Measurements from ENCODE around the gene ANKRD44. TPM values are rescaled to one million over a fixed set of nuclear protein-coding genes. Genes with fewer than 3 reads are reported as not detected.

The ANKRD44 gene
- total RNA-seq (ENCODE audit: unreplicated experiment), result 12.0 TPM
- long read RNA-seq, partial matches to known transcripts, result 1 of 4 reads
- long read RNA-seq, other reads (novel, unspliced or antisense), result 2 of 4 reads

DNA sequence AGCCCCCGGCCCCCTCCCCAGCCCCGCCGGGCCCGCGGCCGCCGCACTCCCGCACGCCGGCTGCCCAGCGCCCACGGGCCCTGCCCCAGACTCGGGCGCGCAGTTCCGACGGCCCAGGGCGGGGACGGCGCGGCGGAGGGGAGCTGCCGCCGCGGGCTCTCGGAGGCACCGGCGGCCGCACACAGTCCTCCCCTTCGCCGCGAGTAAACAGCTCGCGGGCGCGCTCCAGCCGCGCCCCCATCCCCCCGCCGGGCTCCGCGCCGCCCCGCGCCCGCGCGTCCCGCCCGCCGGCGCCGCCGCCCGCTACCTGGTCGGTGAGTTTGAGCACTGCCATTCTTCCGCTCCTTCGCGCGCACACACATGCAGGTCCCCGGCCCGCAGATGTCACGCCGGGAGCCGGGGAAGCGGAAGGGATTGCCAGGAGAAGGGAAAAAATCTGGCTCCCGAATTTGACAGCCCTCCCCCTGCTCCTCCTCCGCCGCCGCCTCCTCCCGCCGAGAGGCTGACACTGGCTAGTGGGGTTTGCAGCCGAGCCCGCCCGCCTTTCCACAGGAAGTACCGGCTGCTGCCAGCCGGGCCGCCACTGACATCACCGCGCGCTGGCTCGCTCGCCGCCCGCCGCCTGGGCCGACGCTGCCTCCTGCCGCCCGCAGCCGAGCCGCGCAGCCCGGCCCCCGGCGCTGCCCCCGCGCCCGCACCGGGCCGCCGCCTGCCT is at the start of gene ANKRD44:
Gene ANKRD44 (minus strand): TSS at position 510 of the 715 bp plus-strand sequence. CDS start 176 bp downstream, at position 334.
- H3K36me3 Mint-ChIP-seq (ENCODE audit: unreplicated experiment), result no peaks in the 10 kb centered on the region

DNA sequence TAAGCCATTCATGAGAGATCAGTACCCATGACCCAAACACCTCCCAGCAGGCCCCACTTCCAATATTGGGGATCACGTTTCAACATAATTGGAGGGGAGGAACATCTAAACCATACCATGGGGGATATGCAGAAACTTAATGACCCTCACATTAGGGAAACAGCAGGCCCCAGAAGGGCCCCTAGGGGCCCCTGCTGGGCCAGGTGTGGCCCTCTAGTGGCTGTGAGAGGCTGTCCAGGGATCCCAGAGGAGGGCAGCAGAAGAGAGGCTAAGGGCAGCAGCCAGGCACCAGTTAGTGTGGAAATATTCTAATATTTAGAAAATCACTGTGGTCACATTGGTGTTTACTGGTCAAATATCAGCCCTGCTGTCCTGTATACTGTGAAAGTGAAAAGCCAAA is 49.3 kb upstream of the ANKRD44 start:
- H3K36me3 Mint-ChIP-seq (ENCODE audit: unreplicated experiment), result no peaks in the 10 kb centered on the region
- H3K27me3 Mint-ChIP-seq (ENCODE audit: unreplicated experiment), result peaks cover 5% of the 10 kb centered on the region
- no peaks in the 10 kb centered on the region for H3K4me1 Mint-ChIP-seq (ENCODE audit: low read depth, unreplicated experiment)
- H3K4me3 Mint-ChIP-seq (ENCODE audit: unreplicated experiment), result no peak overlapping the region
- TF ChIP-seq, protein P1, sequence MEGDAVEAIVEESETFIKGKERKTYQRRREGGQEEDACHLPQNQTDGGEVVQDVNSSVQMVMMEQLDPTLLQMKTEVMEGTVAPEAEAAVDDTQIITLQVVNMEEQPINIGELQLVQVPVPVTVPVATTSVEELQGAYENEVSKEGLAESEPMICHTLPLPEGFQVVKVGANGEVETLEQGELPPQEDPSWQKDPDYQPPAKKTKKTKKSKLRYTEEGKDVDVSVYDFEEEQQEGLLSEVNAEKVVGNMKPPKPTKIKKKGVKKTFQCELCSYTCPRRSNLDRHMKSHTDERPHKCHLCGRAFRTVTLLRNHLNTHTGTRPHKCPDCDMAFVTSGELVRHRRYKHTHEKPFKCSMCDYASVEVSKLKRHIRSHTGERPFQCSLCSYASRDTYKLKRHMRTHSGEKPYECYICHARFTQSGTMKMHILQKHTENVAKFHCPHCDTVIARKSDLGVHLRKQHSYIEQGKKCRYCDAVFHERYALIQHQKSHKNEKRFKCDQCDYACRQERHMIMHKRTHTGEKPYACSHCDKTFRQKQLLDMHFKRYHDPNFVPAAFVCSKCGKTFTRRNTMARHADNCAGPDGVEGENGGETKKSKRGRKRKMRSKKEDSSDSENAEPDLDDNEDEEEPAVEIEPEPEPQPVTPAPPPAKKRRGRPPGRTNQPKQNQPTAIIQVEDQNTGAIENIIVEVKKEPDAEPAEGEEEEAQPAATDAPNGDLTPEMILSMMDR (IDR thresholded peaks at IDR 0.05; ENCODE audit: partially characterized antibody, unreplicated experiment), result no peak
- no peak for DNase-seq
- H3K9me3 Mint-ChIP-seq (ENCODE audit: unreplicated experiment), result no peaks in the 10 kb centered on the region
- H3K27ac Mint-ChIP-seq (ENCODE audit: unreplicated experiment), result no peak overlapping the region

More for the DNA sequence above, at the start of gene ANKRD44:
- H3K4me3 Mint-ChIP-seq (ENCODE audit: unreplicated experiment), result peak within 1 kb of the TSS; percentile 91
- H3K27me3 Mint-ChIP-seq (ENCODE audit: unreplicated experiment), result peaks cover 9% of the 10 kb centered on the region
- peaks cover 7% of the 10 kb centered on the region for H3K9me3 Mint-ChIP-seq (ENCODE audit: unreplicated experiment)
- peaks cover 6% of the 10 kb centered on the region for H3K4me1 Mint-ChIP-seq (ENCODE audit: low read depth, unreplicated experiment)
- peak within 1 kb of the TSS; percentile 80 for H3K27ac Mint-ChIP-seq (ENCODE audit: unreplicated experiment)
- TF ChIP-seq, protein P1 (IDR thresholded peaks at IDR 0.05; ENCODE audit: partially characterized antibody, unreplicated experiment), result no peak
- peak; percentile 90 for DNase-seq

DNA sequence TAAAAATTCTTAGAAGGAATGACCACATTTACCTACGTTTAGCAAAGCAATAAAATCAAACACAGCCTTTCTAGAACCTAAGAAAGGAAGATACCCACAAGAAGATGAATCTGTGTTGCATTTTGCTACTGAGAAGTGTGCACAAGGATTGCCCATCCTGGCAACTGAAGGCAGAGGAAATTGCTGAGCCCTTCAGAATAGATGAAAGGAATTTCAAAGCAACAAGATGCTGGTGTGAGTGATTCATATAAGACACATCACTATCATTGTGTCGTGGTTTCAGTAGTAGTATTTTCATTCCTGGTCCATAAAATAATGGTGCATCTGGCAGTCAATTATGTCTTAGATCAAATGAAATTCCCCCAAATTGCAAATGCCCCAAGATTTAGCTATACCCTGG is 48.4 kb upstream of the ANKRD44 start:
- Mint-ChIP-seq H3K4me3 (ENCODE audit: unreplicated experiment) (no peak overlapping the region), H3K9me3 (ENCODE audit: unreplicated experiment) (no peaks in the 10 kb centered on the region), H3K4me1 (ENCODE audit: low read depth, unreplicated experiment) (no peaks in the 10 kb centered on the region), H3K36me3 (ENCODE audit: unreplicated experiment) (no peaks in the 10 kb centered on the region), H3K27me3 (ENCODE audit: unreplicated experiment) (peaks cover 5% of the 10 kb centered on the region), H3K27ac (ENCODE audit: unreplicated experiment) (no peak overlapping the region)
- no peak for DNase-seq
- TF ChIP-seq, protein P1 (IDR thresholded peaks at IDR 0.05; ENCODE audit: partially characterized antibody, unreplicated experiment), result no peak

DNA sequence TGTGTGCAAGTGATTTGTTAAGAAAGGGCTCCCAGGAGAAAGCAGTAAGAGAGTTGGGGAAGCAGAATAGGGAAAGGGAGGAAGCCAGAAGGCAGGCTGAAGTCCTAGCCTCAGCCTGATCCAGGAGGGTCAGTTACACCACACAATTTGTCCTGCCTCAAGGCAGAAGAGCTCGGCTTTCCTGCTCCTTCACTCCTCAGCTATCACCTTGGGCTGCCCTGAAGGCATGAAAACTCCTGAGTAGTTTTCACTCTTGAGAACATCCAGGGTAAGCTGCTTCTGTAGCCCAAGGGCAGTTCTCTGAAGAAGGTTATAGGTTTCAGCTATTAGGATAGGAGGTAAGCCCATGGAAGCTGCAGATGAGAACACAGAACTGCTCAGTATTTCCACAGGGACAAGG is 47.4 kb upstream of the ANKRD44 start:
- TF ChIP-seq, protein P1 (IDR thresholded peaks at IDR 0.05; ENCODE audit: partially characterized antibody, unreplicated experiment), result no peak
- H3K4me3 Mint-ChIP-seq (ENCODE audit: unreplicated experiment), result no peak overlapping the region
- H3K27me3 Mint-ChIP-seq (ENCODE audit: unreplicated experiment), result peaks cover 5% of the 10 kb centered on the region
- no peak overlapping the region for H3K27ac Mint-ChIP-seq (ENCODE audit: unreplicated experiment)
- no peaks in the 10 kb centered on the region for H3K4me1 Mint-ChIP-seq (ENCODE audit: low read depth, unreplicated experiment)
- no peak for DNase-seq
- H3K9me3 Mint-ChIP-seq (ENCODE audit: unreplicated experiment), result no peaks in the 10 kb centered on the region
- no peaks in the 10 kb centered on the region for H3K36me3 Mint-ChIP-seq (ENCODE audit: unreplicated experiment)

DNA sequence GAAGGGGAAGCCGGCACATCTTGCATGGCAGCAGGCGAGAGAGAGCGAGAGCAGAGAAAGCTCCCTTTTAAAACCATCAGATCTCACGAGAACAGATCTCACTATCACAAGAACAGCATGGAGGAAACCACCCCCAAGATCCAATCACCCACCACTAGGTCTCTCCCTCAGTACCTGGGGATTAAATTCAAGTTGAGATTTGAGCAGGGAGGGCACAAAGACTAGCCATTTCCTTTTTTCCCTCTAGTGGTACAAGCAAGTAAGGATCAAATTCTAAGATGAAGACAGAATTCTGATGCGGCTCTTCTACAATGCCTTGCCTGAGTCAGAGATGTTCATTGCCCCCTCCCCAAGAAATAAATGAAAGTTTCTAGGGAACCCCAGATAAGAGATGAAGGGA is 45.6 kb upstream of the ANKRD44 start:
- TF ChIP-seq, protein P1 (IDR thresholded peaks at IDR 0.05; ENCODE audit: partially characterized antibody, unreplicated experiment), result peak; percentile 51
- peaks cover 5% of the 10 kb centered on the region for H3K27me3 Mint-ChIP-seq (ENCODE audit: unreplicated experiment)
- DNase-seq, result no peak
- no peak overlapping the region for H3K27ac Mint-ChIP-seq (ENCODE audit: unreplicated experiment)
- no peaks in the 10 kb centered on the region for H3K9me3 Mint-ChIP-seq (ENCODE audit: unreplicated experiment)
- no peaks in the 10 kb centered on the region for H3K4me1 Mint-ChIP-seq (ENCODE audit: low read depth, unreplicated experiment)
- no peak overlapping the region for H3K4me3 Mint-ChIP-seq (ENCODE audit: unreplicated experiment)
- H3K36me3 Mint-ChIP-seq (ENCODE audit: unreplicated experiment), result no peaks in the 10 kb centered on the region
